GM18909 (cell line): Measurements from ENCODE around the gene MTMR12.
"Not testable (repeated sequence)": the region's sequence is repeated elsewhere in the genome, so short reads cannot be mapped to it uniquely, and the experiment has no call there.

ENCODE experiments used
- ATAC-seq: cut with Tn5 transposase; IDR thresholded peaks from one replicate; pipeline ENCODE4 v1.9.1; 2021; ENCODE audit warnings: mild to moderate bottlenecking; ENCODE audit not compliant: unreplicated experiment, poor library complexity

MTMR12 gene

DNA sequence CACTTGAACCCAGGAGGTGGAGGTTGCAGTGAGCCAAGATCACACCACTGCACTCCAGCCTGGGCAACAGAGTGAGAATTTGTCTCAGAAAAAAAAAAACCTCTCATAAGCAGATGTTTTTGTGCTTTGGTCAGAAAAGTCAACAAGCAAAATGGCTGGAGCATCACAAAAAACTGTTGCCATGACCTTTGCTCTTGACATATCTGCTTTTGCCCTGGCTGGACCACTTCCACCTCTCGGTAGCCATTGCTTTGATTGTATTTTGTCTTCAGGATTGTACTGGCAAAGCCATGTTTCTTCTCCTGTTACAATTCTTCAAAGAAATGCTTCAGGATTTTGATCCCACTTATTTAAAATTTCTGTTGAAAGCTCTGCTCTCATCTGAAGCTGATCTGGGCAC, 67.0 kb downstream of the MTMR12 start:
- ATAC-seq: no peak

DNA sequence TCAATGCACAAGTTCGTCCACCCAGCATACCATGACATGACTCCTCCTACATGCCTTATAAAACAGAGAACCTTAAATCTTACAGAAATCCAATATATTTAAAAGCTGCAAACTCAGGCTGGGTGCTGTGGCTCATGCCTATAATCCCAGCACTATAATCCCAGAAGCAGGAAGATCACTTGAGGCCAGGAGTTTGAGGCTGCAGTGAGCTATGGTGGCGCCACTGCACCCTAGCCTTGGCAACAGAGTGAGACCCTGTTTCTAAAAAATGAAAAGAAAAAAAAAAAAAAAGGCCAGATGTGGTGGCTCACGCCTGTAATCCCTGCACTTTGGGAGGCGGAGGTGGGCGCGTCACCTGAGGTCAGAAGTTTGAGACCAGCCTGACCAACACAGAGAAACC, 68.7 kb downstream of the MTMR12 start:
- no peak for ATAC-seq

DNA sequence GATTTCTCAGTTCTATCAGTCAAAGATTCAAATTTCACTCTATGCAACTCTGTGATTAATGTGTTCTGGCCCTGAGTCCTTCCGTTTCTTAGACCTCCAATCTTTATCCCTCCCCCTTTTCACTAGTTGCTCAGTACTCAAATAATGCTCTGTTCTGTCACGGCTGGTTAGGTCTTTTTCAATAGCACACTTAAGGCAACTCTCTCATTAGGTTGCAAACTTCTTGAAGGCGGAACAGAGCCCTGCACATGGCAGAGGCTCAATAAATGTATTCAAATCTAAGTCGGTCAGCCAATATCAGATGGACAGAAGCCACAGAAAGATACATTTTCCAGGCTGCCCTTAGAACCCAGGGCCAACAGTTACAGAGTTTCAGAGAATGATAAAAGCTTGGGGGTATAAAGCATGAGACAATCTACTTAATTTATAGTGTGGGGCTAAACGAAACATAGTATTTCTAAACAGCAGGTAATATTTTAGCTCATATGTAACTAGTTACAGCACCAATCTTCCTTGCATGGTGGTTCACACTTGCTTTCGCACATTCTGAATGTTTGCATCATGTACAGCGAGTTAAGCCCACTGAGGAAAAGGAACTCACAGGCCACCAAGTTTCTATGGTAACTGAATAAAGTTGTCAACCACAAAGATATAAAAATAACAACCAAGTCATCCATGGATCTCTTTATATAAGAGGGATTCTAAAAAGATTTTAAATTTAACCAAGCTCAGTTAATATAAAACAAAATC, 71.5 kb downstream of the MTMR12 start:
- no peak for ATAC-seq

DNA sequence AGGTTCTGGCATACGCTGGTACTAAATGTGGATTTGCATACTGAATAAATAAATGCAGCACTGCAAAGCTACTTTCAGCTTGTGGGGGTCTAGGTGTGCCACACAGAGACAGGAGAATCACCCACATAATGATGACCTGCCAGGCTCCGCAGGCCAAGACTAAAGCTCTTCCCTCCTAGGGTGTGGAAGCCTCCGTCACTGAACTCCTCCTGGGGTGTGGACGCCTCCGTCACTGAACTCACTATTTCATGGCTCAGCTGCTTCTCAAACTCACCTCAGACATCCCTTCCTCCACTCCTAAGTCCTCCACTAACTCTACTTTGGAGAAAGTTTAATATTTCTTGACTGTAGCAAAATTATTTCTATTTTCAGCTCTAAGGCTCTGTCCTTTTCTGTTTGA, 73.4 kb downstream of the MTMR12 start:
- no peak for ATAC-seq

DNA sequence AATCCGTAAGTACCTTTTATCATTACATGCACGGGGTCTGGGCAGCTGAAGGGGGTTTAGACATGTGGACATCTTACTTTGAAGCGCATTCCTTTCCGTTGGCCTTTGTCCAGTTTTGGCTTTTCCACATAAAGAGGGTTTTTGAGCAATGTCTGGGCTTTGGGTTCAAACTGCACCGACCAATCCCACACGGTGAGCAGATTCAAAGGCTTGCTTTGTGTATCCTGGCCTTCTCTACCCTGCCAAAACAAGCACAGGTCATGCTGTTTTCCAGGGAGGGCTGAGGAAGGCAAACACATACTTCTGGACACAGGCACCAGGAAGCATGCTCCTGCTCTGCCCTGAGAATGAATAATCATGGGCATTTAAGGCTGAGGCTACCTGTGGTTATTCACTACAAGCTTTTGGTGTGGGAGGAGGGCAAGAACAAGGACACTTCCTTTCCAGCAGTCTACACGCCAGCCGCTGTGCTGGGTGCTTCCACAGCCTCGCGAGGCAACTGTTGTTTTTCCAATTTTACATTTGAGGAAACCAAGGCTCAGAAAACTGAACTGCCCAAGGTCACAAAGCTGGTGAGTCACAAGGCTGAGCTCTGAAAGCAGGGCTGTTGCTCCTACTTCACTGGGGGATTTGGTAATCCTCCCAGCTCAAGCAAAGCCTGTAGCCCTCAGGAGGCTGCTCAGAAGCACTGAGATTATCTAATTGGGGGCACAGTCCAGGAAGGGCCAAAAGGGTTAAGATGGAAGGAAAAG, 78.9 kb downstream of the MTMR12 start:
- no peak for ATAC-seq

DNA sequence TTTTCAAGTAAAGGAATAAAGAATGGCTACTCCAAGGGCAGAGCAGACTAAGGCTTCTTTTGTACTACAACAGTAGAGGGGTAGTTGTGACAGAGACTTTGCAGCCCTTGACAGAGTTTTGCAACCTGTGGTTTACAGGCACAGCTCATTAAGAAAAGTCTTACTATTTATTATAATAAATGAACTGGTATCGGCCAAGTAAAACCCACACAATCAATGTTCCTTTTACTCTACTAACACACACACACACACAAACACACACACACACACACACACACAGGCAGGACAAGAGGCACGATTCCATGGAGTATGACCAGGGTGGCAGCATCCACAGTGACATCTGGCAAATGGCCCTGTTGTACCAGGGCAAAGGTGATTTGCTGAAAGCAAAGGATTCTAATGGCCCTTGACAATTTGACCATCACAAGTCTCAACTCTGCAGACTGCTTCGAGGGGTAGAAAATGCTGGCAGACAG, 79.5 kb downstream of the MTMR12 start:
- ATAC-seq: no peak

DNA sequence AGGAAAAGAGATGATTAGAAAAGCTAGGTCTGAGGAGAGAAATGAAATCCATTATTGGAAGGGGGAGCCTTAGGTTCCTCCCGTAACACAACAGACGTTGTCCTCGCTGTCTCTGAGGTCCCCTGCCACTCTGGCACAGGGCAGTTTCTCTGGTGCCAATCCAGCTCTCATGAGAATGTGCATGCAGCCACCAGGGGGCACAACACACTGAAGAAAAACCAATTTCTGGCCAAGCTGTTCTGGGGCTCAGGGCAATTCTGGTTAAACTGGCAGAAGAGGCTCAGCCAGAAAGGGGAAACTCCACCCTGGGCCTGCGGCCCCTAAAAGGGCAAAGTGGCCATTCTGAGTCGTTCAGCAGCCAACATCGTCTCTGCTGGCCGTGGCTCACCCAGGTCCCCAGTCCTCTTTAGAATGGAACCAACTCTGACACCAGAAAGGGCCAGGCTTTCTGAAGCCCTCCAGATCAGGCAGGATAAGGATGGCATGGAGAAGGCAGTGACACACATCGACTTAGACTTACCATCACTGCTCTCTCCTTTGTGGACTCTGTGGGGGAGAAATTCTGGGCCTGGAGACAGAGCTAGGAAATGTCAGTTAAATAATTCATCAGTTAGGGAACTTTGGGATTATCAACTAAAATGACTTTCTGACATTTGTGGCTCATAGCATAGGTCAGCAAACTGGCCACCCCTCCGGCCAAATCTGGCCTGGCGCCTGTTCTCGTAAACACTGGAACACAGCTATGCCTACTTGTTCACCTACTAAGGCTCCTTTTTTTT, 80.1 kb downstream of the MTMR12 start:
- peak; percentile 87 for ATAC-seq

DNA sequence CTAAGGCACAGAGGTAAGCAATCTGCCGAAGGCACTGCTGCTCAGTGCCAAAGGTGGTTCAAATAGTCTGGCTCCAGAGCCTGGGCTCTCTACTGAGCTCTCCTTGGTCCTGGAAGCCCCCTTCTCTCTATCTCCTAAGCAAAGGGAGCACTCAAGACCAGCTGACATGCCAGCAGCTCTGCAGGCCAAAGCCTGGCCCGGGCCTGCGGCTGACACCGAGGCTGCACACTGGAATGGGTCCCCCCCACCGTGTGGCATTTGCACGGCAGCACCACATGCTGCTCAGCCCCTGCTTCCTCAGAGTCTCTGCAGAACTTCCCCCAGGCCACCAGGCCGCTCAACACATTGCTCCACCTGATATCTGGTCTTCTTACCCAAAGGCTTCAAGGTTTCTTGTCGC, 80.8 kb downstream of the MTMR12 start:
- no peak for ATAC-seq

DNA sequence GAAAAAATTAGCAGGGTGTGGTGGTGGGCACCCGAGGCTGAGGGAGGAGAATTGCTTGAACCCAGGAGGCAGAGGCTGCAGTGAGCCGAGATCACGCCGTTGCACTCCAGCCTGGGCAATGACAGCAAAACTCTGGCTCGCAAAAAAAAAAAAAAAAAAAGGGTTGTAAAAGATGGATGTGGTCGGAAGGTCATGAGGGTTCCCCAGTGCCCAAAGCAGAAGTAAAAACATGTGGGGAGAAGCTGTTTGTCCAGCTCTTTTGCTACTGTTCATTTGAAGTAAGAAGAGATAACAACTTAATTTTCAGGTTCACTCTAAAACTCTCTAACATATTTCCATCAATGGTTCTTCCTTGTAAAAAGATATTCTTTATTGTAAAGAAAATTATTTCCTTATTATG, 81.5 kb downstream of the MTMR12 start:
- no peak for ATAC-seq

DNA sequence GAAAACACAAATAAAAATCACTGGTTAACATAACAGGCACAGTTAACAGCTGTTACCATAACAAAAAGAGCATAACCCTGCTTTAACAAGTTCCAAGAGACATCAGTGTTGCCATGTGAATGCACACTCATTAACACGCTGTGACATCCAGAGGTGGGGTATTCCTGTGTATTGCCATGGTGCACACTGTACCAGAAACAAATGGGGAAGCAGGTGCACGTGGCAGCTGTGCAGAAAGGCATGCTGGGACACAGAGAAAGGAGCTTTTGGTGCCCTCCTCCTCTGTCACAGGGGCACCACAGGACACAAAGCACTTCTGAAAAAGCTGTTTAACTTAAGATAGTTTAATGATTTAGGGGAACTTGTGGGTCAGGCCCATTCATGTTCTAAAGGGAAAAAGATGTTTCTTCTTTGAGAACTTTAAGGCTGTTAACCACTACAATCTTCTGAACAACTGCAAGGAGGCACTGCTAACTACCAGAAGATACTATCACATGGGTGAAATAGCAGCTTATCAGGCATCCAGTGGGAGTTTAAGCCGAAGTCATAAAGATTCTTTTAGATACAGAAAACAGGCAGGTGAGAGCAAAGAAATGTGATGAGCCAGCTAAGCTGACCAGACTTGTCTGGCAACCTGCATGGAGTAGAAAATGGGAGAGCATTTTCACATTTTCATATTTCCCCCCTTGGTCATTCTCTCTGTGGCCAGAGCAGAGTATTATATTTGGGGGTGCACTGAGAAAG, 82.2 kb downstream of the MTMR12 start:
- ATAC-seq: no peak

DNA sequence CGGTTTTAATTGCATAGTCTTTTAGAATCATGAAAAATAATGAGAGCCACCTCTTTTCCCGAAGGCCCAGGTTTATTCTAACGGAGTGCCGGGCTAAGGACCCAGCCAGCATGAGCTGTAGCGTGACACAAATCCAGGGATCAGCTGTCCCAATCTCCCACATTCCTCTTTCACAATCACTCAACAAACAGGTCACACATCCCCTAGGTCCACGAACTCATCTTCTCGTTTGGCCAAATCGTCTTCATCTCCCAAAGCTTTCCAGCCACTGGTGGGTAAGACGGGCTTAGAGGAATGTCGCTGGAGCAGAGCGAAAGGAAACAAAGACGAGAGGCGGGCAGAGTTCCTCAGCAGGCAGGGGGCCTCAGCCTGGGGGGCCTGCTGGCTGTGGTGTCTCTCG, 83.2 kb downstream of the MTMR12 start:
- no peak for ATAC-seq

DNA sequence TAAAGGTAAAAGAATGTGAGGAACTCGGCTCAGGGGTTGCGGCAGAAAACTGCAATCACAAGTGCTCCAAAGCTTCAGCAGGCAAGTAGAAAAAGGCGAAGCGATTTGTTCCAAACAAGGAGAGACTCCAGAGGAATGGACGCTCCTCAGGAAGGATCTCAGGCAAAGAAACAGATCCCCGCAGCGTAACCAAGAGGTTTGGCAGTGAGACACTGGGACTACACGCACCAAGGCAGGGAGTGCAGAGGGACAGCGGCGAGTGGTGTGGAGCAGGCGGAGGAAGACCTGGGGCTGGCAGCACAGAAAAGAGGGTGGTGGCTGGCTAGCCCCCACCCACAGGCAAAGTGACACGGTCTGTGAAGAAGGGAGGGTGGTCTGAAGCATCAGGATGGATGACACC, 83.9 kb downstream of the MTMR12 start:
- no peak for ATAC-seq

DNA sequence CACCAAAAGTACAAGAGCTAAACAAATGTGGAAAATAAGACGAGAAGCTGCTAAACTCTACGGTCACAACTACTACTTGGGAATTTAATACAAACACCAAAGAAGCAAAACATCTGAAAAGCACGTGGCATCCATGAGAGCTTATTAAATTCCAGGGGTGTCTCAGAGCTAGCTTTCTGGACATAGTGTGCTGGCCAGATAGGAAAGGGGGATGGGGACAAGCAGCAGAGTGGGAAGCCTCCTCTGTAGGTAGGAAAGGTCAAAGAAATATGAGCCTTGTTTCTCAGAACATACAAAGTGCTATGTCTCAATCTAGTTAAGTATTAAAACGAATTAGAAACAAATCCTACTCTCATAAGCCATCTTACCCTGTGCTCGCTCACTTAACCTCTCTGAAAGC, 87.3 kb downstream of the MTMR12 start:
- ATAC-seq: no peak

DNA sequence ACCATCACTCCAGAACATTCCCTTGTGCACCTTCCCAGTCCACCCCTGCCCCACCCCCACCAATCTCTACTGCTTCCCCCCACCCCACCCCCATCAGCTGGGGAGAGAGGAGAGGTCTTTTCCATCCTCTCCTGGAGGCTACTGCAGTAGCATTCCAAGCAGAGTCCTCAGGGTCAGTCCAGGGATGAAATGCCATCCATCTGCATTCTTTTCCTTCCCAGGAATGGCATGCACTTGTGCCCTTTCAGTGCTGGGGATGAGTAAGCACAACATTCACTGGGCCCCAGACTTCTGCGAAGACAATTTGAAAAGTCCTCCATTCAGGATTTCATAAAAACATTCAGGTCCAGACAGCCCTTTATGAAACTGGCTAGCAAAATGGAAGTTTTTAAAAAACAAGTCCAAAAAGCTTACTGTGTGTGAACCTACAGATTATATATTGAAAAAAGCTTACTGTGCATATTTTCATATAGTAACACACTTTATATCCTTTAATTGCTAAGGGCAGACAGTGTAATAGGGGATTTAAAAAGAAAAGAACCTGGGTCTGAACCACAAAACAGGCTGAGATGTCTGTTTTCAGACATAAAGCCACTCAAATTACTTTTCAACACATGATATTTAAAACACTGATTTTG, 88.6 kb downstream of the MTMR12 start:
- no peak for ATAC-seq

DNA sequence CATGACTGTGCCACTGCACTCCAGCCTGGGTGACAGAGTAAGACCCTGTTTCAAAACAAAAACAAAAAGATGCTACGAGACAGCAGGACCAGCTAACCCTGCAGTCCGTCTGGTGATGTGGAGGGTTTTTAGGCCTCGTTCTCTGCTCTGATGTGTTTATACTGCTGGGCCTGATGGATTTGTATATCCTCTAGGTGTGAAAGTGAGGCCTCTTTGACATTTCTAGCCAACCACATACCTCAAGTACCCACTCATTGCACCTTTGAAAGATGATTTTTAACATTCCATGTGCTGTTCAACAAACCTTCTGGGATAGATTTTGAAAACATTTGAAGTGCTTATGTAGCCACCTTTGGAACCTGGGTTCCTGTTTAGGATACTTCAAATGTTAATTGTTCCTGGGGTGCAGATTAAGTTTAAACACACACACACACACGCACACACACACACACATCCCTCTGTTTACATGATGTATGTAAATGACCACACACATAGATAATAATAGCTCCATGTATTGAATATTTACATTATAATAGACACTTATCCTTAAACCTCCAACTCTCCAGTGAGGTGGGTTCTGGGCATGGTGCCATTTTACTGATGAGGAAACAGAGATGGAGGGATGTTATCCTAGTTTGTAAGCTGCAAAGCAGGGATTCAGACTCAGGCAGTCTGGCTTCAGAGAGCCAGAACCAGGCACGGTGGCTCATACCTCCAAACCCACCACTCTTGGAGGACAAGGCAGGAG, 89.8 kb downstream of the MTMR12 start:
- no peak for ATAC-seq

DNA sequence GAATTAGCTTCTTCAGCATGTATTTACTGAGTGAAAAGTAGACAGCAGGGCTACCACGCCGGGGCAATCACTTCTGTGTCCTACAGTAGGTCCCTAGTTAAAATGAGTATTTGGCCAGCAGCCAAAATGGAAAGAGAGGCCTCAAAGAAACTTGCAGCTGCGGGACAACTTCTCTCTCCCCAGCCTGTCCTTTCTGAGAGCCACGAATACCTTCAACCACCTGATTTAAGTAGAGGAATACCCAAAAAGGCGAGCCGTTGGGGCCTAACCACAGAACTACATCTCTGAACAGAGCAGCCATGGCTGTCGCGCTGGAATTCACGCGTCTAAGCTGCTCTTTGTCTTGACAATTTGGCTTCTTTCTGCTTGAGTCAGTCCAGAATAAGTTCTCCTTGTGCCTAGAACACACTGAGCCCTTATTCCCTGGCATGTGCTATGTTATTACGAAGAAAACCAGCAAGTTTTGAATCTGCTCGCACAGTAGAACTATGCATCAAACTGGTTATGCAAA, 94.8 kb downstream of the MTMR12 start:
- no peak for ATAC-seq

DNA sequence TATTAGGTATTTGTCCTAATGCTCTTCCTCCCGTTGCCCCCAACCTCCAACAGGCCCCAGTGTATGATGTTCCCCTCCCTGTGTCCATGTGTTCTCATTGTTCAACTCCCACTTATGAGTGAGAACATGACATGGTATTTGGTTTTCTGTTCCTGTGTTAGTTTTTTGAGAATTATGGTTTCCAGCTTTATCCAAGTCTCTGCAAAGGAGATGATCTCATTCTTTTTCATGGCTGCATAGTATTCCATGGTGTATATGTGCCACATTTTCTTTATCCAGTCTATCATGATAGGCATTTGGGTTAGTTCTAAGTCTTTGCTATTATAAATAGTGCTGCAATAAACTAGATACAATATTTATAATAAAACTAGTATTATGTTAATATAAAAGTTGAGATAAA, 98.4 kb downstream of the MTMR12 start:
- not testable (repeated sequence) for ATAC-seq

DNA sequence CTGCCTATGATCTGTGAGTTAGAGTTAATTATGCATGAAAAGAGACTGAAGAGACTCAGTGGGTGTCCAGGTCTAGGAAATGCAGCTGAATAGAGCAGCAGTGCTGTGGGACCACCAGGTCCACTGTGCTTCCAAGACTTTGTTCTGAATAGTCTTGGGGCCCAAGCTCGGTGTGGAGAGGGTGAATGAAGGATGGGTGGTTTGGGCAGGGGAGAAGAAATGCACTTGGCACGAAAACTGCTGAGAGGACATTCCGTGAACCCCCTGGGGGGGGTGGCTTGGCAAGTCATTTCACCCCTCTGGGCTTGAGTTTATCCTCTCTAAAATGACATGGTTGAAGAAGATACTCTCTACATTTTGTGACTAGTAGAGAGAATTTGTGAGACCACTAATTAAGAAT, 102.6 kb downstream of the MTMR12 start:
- ATAC-seq: no peak

DNA sequence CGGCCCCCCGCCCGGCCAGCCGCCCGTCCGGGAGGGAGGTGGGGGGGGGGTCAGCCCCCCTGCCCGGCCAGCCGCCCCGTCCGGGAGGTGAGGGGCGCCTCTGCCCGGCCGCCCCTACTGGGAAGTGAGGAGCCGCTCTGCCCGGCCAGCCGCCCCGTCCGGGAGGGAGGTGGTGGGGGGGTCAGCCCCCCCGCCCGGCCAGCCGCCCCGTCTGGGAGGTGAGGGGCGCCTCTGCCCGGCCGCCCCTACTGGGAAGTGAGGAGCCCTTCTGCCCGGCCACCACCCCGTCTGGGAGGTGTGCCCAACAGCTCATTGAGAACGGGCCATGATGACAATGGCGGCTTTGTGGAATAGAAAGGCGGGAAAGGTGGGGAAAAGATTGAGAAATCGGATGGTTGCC, 103.9 kb downstream of the MTMR12 start:
- not testable (repeated sequence) for ATAC-seq
